ENCODE results near the gene CRYGN. TPM values are rescaled to one million over a fixed set of nuclear protein-coding genes. Genes with fewer than 3 reads are reported as not detected.

CRYGN gene
- polyA plus RNA-seq, 1 donor (not counting 4 experiments of a cell fraction or from before 2014, with no cell fraction given): not detected

DNA sequence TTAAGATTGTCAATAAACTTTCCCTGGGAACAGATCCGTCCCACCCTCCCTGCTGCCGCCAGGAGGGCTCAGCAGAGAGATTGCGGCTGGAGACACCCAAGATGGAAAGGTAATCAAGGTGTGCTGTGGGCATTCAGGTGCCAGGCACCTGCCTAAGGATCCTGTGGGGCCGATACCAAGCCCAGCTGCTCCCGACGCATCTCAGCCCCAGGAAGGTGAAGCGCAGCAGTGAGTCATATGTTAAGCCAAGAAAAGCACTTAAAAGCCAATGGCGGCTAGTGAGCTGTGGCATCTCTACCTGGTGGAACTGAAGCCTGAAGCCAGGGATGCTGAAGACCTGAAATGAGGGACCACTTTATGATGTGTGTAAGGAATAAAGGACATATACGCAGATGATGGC is 36.2 kb downstream of the CRYGN start:
- no peak for TF ChIP-seq EZH2 (IDR thresholded peaks at IDR 0.05; ENCODE audit: low read length)
- TF ChIP-seq, protein P1, sequence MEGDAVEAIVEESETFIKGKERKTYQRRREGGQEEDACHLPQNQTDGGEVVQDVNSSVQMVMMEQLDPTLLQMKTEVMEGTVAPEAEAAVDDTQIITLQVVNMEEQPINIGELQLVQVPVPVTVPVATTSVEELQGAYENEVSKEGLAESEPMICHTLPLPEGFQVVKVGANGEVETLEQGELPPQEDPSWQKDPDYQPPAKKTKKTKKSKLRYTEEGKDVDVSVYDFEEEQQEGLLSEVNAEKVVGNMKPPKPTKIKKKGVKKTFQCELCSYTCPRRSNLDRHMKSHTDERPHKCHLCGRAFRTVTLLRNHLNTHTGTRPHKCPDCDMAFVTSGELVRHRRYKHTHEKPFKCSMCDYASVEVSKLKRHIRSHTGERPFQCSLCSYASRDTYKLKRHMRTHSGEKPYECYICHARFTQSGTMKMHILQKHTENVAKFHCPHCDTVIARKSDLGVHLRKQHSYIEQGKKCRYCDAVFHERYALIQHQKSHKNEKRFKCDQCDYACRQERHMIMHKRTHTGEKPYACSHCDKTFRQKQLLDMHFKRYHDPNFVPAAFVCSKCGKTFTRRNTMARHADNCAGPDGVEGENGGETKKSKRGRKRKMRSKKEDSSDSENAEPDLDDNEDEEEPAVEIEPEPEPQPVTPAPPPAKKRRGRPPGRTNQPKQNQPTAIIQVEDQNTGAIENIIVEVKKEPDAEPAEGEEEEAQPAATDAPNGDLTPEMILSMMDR (optimal IDR thresholded peaks at IDR 0.05 in 1 of 3, IDR thresholded peaks at IDR 0.05 in 1 of 3, conservative IDR thresholded peaks at IDR 0.05 in 1 of 3; ENCODE audit: extremely low read depth in 1 of 3, insufficient read depth in 2 of 3, low read length in 3 of 3): no peak
- H3K9ac ChIP-seq (ENCODE audit: control insufficient read depth, extremely low read depth, insufficient read depth, low read length): no peak overlapping the region
- H3K27ac ChIP-seq (ENCODE audit: control insufficient read depth, insufficient read depth, low read length): no peak overlapping the region
- H3K4me3 ChIP-seq (ENCODE audit: control insufficient read depth in 2 of 3, extremely low read depth in 1 of 3, insufficient read depth in 2 of 3, low read depth in 1 of 3, low read length in 3 of 3): no peak overlapping the region
- no peaks in the 10 kb centered on the region for H3K36me3 ChIP-seq (ENCODE audit: control insufficient read depth in 2 of 2, extremely low read depth in 1 of 2, insufficient read depth in 2 of 2, low read length in 2 of 2)
- dilution Hi-C loops (cut with MboI; ENCODE audit: extremely low pct_ligation_motif_present, low sequenced_read_pairs): no loop called here
- H3K9me3 ChIP-seq (ENCODE audit: control insufficient read depth, low read depth, low read length): no peaks in the 10 kb centered on the region
- FAIRE-seq (no peak), DNase-seq (ENCODE audit: low read depth, low spot score) (no peak)
- H3K4me1 ChIP-seq (ENCODE audit: control insufficient read depth, extremely low read depth, insufficient read depth, low read length): peaks cover 3% of the 10 kb centered on the region
- H3K27me3 ChIP-seq (ENCODE audit: control insufficient read depth, extremely low read depth, insufficient read depth, low read length): peaks cover 21% of the 10 kb centered on the region
- H3K79me2 ChIP-seq (ENCODE audit: control insufficient read depth, insufficient read depth, low read length): no peaks in the 10 kb centered on the region
- no peaks in the 10 kb centered on the region for H3K9me1 ChIP-seq (ENCODE audit: control insufficient read depth, extremely low read depth, insufficient read depth, low read length)
- H4K20me1 ChIP-seq (ENCODE audit: control insufficient read depth, extremely low read depth, insufficient read depth, low read length): no peaks in the 10 kb centered on the region
- H2AFZ ChIP-seq (ENCODE audit: control insufficient read depth, low read length): no peak overlapping the region
- H3K4me2 ChIP-seq (ENCODE audit: control insufficient read depth, extremely low read depth, insufficient read depth, low read depth, low read length): no peak overlapping the region

DNA sequence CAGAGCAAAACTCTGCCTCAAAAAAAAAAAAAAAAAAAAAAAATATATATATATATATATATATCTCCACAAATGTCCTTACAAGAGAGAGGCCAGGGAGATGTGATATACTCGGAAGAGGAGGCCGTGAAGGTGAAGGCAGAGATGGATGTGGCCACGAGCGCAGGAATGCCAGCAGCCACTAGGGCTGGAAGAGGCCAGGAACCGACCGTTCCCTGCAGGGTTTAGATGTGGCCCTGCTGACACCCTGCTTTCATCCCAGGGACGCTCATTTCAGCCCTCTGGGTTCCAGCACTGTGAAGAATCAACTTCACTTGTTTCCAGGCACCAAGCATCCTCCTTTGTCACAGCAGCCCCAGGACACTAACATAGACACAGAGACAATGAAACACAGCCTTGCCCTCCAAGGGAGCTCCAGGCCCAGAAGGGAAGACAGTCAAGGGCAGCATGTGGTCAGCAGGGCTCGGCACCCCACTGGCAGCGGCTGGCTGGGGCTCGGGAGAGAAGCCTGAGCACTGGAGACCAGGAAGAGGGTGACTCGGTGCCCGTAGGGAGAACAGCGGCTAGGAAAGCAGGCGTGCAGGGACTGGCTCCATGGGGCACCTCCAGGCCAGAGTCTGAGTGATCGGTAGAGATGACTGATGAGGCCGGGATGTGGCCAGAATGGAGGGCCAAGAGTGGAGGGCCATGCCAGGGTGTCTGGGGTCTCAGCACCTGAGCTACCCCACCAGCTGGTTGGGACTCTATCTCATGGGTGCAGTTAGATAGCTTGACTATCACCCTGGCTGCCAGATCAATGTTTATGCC is 37.7 kb downstream of the CRYGN start:
- Histone ChIP-seq H3K4me3 (ENCODE audit: control insufficient read depth in 2 of 3, extremely low read depth in 1 of 3, insufficient read depth in 2 of 3, low read depth in 1 of 3, low read length in 3 of 3) (no peak overlapping the region), H3K79me2 (ENCODE audit: control insufficient read depth, insufficient read depth, low read length) (no peaks in the 10 kb centered on the region), H3K9ac (ENCODE audit: control insufficient read depth, extremely low read depth, insufficient read depth, low read length) (no peak overlapping the region), H3K4me2 (ENCODE audit: control insufficient read depth, extremely low read depth, insufficient read depth, low read depth, low read length) (no peak overlapping the region), H3K27me3 (ENCODE audit: control insufficient read depth, extremely low read depth, insufficient read depth, low read length) (peaks cover 8% of the 10 kb centered on the region), H2AFZ (ENCODE audit: control insufficient read depth, low read length) (no peak overlapping the region), H3K27ac (ENCODE audit: control insufficient read depth, insufficient read depth, low read length) (no peak overlapping the region), H3K4me1 (ENCODE audit: control insufficient read depth, extremely low read depth, insufficient read depth, low read length) (peaks cover 3% of the 10 kb centered on the region), H3K36me3 (ENCODE audit: control insufficient read depth in 2 of 2, extremely low read depth in 1 of 2, insufficient read depth in 2 of 2, low read length in 2 of 2) (no peaks in the 10 kb centered on the region), H3K9me1 (ENCODE audit: control insufficient read depth, extremely low read depth, insufficient read depth, low read length) (no peaks in the 10 kb centered on the region), H4K20me1 (ENCODE audit: control insufficient read depth, extremely low read depth, insufficient read depth, low read length) (no peaks in the 10 kb centered on the region), H3K9me3 (ENCODE audit: control insufficient read depth, low read depth, low read length) (no peaks in the 10 kb centered on the region)
- TF ChIP-seq, protein P1 (optimal IDR thresholded peaks at IDR 0.05 in 1 of 3, IDR thresholded peaks at IDR 0.05 in 1 of 3, conservative IDR thresholded peaks at IDR 0.05 in 1 of 3; ENCODE audit: extremely low read depth in 1 of 3, insufficient read depth in 2 of 3, low read length in 3 of 3): no peak
- no peak for TF ChIP-seq EZH2 (IDR thresholded peaks at IDR 0.05; ENCODE audit: low read length)
- dilution Hi-C loops (cut with MboI; ENCODE audit: extremely low pct_ligation_motif_present, low sequenced_read_pairs): no loop called here
- DNase-seq (ENCODE audit: low read depth, low spot score) (no peak), FAIRE-seq (no peak)

All from keratinocyte (primary cell).